COLO668 (cell line): Measurements from ENCODE around the gene C11orf91.
"Not testable (repeated sequence)": the region's sequence is repeated elsewhere in the genome, so short reads cannot be mapped to it uniquely, and the experiment has no call there.

Source experiments
- DNase-seq: peaks from one replicate; lab custom pipeline; 2025; ENCODE audit not compliant: unreplicated experiment; lab: John Stamatoyannopoulos, UW

Gene C11orf91

GRCh38 chr11:33700502-33701271, at the start of gene C11orf91:
C11orf91 (minus strand) TSS chr11:33700826; CDS start chr11:33700740, 86 bp downstream.
- peak; percentile 91 for DNase-seq

GRCh38 chr11:33747979-33748378, 47.4 kb upstream of the C11orf91 start:
- DNase-seq = no peak

GRCh38 chr11:33743291-33743690, 42.7 kb upstream of the C11orf91 start:
- no peak for DNase-seq

- no peak for DNase-seq
These were observed 41.7 kb upstream of the C11orf91 start for GRCh38 chr11:33742249-33742851.

GRCh38 chr11:33741806-33742205, 41.2 kb upstream of the C11orf91 start:
- DNase-seq = no peak

GRCh38 chr11:33737362-33737821, 36.8 kb upstream of the C11orf91 start:
- DNase-seq = no peak

- peak; percentile 90 for DNase-seq
These were observed 35.7 kb upstream of the C11orf91 start, which contains the start of gene CD59 for GRCh38 chr11:33736148-33736812. CD59 (minus strand) TSS chr11:33736423; CDS start chr11:33722445, 13,978 bp downstream.

GRCh38 chr11:33735271-33736147, 34.9 kb upstream of the C11orf91 start:
- peak; percentile 36 for DNase-seq

GRCh38 chr11:33734441-33735270, 34.0 kb upstream of the C11orf91 start:
- peak; percentile 26 for DNase-seq

- peak; percentile 18 for DNase-seq
These were observed 33.4 kb upstream of the C11orf91 start for GRCh38 chr11:33733980-33734379.

GRCh38 chr11:33731723-33732531, 31.3 kb upstream of the C11orf91 start:
- DNase-seq = no peak

GRCh38 chr11:33730716-33731115, 30.1 kb upstream of the C11orf91 start:
- DNase-seq = no peak

GRCh38 chr11:33729072-33729664, 28.5 kb upstream of the C11orf91 start:
- DNase-seq = peak; percentile 19

GRCh38 chr11:33727539-33727938, 26.9 kb upstream of the C11orf91 start:
- DNase-seq = not testable (repeated sequence)

GRCh38 chr11:33725496-33725895, 24.9 kb upstream of the C11orf91 start:
- no peak for DNase-seq

- no peak for DNase-seq
These were observed 24.0 kb upstream of the C11orf91 start for GRCh38 chr11:33724644-33725035.

- DNase-seq = no peak
These were observed 22.7 kb upstream of the C11orf91 start for GRCh38 chr11:33723238-33723881.

GRCh38 chr11:33722590-33723234, 22.1 kb upstream of the C11orf91 start:
- no peak for DNase-seq
